K562 (cell line): Measurements from ENCODE around the gene METRNL. TPM values are rescaled to one million over a fixed set of nuclear protein-coding genes. Genes with fewer than 3 reads are reported as not detected.

ENCODE experiments used
- CEBPG ChIP-seq, 3 experiments: fragments of 200-800 bp in 1 of 3; sonication (Bioruptor generic) in 1 of 3; sonication (generic) in 1 of 3; formaldehyde crosslinking in 1 of 3; IDR thresholded peaks in 2 of 3; conservative IDR thresholded peaks in 1 of 3; 2 replicates each; pipeline versions ENCODE4 v1.6.1 to v1.8.0; 2016 to 2022; ENCODE audit warnings: missing compliant biosample characterization in 2 of 3, missing genetic modification characterization in 2 of 3, mild to moderate bottlenecking in 1 of 3, missing genetic modification reagents in 1 of 3
- FOXA3 ChIP-seq, 2 experiments: fragments of 450-650 bp in 1 of 2; sonication (generic) in 1 of 2; formaldehyde crosslinking; IDR thresholded peaks in 1 of 2; conservative IDR thresholded peaks in 1 of 2; 2 replicates each; pipeline versions ENCODE4 v1.4.0 to v1.8.0; 2020 to 2022; ENCODE audit warnings: mild to moderate bottlenecking in 2 of 2, missing genetic modification reagents in 1 of 2
- GATAD2B ChIP-seq: fragments of 450-650 bp; IDR thresholded peaks from 2 replicates; pipeline ENCODE4 v1.6.1; 2017; ENCODE audit warnings: mild to moderate bottlenecking, borderline replicate concordance
- HDAC3 ChIP-seq: fragments of 450-650 bp; IDR thresholded peaks from 2 replicates; pipeline ENCODE4 v1.6.1; 2018; ENCODE audit warnings: borderline replicate concordance, mild to moderate bottlenecking, moderate library complexity; ENCODE audit not compliant: partially characterized antibody
- JUN ChIP-seq, 2 experiments: sonication (generic) in 1 of 2; formaldehyde crosslinking in 1 of 2; IDR thresholded peaks; 2 replicates each; pipeline versions ENCODE4 v1.6.1 to v1.8.0; 2012 to 2022; ENCODE audit warnings: borderline replicate concordance in 2 of 2, mild to moderate bottlenecking in 2 of 2, improper control_type of control experiment in 1 of 2, low read depth in 1 of 2, low read length in 1 of 2, missing genetic modification reagents in 1 of 2
- KLF16 ChIP-seq: IDR thresholded peaks from 2 replicates; pipeline ENCODE4 v1.6.1; 2016; ENCODE audit warnings: antibody characterized with exemption
- NCOR1 ChIP-seq: fragments of 450-650 bp; IDR thresholded peaks from 2 replicates; pipeline ENCODE4 v1.6.1; 2016; ENCODE audit warnings: mild to moderate bottlenecking, moderate library complexity
- NEUROD1 ChIP-seq: fragments of 150-350 bp; IDR thresholded peaks from 2 replicates; pipeline ENCODE4 v1.6.1; 2014; ENCODE audit warnings: borderline replicate concordance, low read length, low read depth; ENCODE audit not compliant: partially characterized antibody
- NFE2L1 ChIP-seq: fragments of 450-650 bp; IDR thresholded peaks from 2 replicates; pipeline ENCODE4 v1.6.1; 2016; ENCODE audit warnings: missing genetic modification characterization, low read depth, mild to moderate bottlenecking, missing compliant biosample characterization, moderate library complexity, borderline replicate concordance
- NR0B1 ChIP-seq: fragments of 450-650 bp; IDR thresholded peaks from one replicate; pipeline ENCODE4 v1.6.1; 2018; ENCODE audit warnings: mild to moderate bottlenecking, moderate library complexity; ENCODE audit not compliant: partially characterized antibody
- OTX1 ChIP-seq: fragments of 450-650 bp; formaldehyde crosslinking; IDR thresholded peaks from 2 replicates; pipeline ENCODE4 v1.4.0; 2022; ENCODE audit warnings: mild to moderate bottlenecking
- TCF3 ChIP-seq: sonication (generic); formaldehyde crosslinking; IDR thresholded peaks from 2 replicates; pipeline ENCODE4 v1.4.0; 2020; ENCODE audit warnings: mild to moderate bottlenecking, missing genetic modification reagents
- TFAP4 ChIP-seq: sonication (generic); formaldehyde crosslinking; IDR thresholded peaks from 2 replicates; pipeline ENCODE4 v1.8.0; 2022; ENCODE audit warnings: missing genetic modification reagents, mild to moderate bottlenecking, moderate library complexity, borderline replicate concordance
- XRCC4 ChIP-seq: IDR thresholded peaks from one replicate; pipeline ENCODE4 v1.6.1; 2011; ENCODE audit not compliant: insufficient read depth, insufficient read length; ENCODE audit errors: extremely low read depth
- ZNF174 ChIP-seq: fragments of 250-450 bp; sonication (Bioruptor Pico); IDR thresholded peaks from 2 replicates; pipeline ENCODE4 v1.4.0; 2020; ENCODE audit warnings: mild to moderate bottlenecking
- ZNF609 ChIP-seq: sonication (generic); formaldehyde crosslinking; IDR thresholded peaks from 2 replicates; pipeline ENCODE4 v1.8.1; 2023; ENCODE audit warnings: missing genetic modification reagents, mild to moderate bottlenecking, borderline replicate concordance
- ZNF655 ChIP-seq: fragments of 250-450 bp; sonication (Bioruptor Pico); IDR thresholded peaks from 2 replicates; pipeline ENCODE4 v1.5.0; 2021
- ZNF696 ChIP-seq: fragments of 250-450 bp; sonication (Bioruptor Pico); conservative IDR thresholded peaks from 2 replicates; pipeline ENCODE4 v1.4.0; 2020; ENCODE audit warnings: mild to moderate bottlenecking, moderate library complexity
- polyA plus RNA-seq, 8 experiments: library from polyadenylated mRNA; depleted of rRNA in 4 of 8; stranded (reverse) in 5 of 8; unstranded in 3 of 8; fragments of >200 nt; fragmentation: Nextera tagmentation in 2 of 8; fragmentation: Illumina TruSeq in 1 of 8; extraction: Ambion mirVana in 2 of 8; extraction: Trizol in 1 of 8; gene quantifications; 2 replicates each; pipeline versions ENCODE4 v1.2.1 to v1.2.3, GENCODE V29; 2011 to 2014; ENCODE audit warnings: inconsistent platforms in 1 of 8, missing spikeins in 1 of 8
- total RNA-seq, 7 experiments: library from RNA; depleted of rRNA in 6 of 7; stranded (reverse); fragments of >200 nt in 6 of 7; fragmentation: Illumina TruSeq in 2 of 7; extraction: Trizol in 2 of 7; gene quantifications; 2 replicates each; pipeline versions ENCODE4 v1.2.1 to v1.2.3, GENCODE V29; 2011 to 2021; ENCODE audit warnings: low replicate concordance in 1 of 7

Gene METRNL
- total and polyA plus RNA-seq, 9 of the 15 experiments (the other 6 are each of a cell fraction or from before 2014, with no cell fraction given): 0.17 to 31.8 (median 2.9) TPM

GRCh38 chr17:83131401-83132011 is 52.1 kb downstream of the METRNL start (continued):
- TF ChIP-seq ZNF655 (CRISPR knock-in tag): no peak
- no peak for TF ChIP-seq ZNF696 (CRISPR knock-in tag)
- peak; percentile 82 for TF ChIP-seq TCF3
- TF ChIP-seq NFE2L1 (tag): no peak
- no peak for TF ChIP-seq JUN (IDR thresholded peaks at IDR 0.05; ENCODE audit: borderline replicate concordance, low read depth, low read length)
- TF ChIP-seq JUN (CRISPR knock-in tag; IDR thresholded peaks at IDR 0.05; ENCODE audit: borderline replicate concordance): no peak
- TF ChIP-seq NEUROD1: no peak
- TF ChIP-seq ZNF174 (CRISPR knock-in tag): no peak
- peak; percentile 34; the same call in 1 of the 2 replicates for TF ChIP-seq KLF16
- no peak for TF ChIP-seq ZNF609 (CRISPR knock-in tag)
- peak; percentile 82 for TF ChIP-seq NCOR1
- no peak for TF ChIP-seq XRCC4
- no peak for TF ChIP-seq FOXA3 (CRISPR knock-in tag; conservative IDR thresholded peaks at IDR 0.05 in 1 of 2, IDR thresholded peaks at IDR 0.05 in 1 of 2)
- TF ChIP-seq CEBPG (CRISPR knock-in tag; IDR thresholded peaks at IDR 0.05): 0 out of 2 replicates have a peak, but pooled peaks have one; percentile 35
- no peak for TF ChIP-seq CEBPG (tag; conservative IDR thresholded peaks at IDR 0.05 in 1 of 2, IDR thresholded peaks at IDR 0.05 in 1 of 2)
- TF ChIP-seq NR0B1: no peak
- TF ChIP-seq HDAC3: peak; percentile 40
- peak; percentile 60; the same call in 1 of the 2 replicates for TF ChIP-seq TFAP4
- TF ChIP-seq GATAD2B: no peak
- no peak for TF ChIP-seq OTX1 (CRISPR knock-in tag)
